ENCODE data around the gene GLIS1. TPM values are rescaled to one million over a fixed set of nuclear protein-coding genes. Genes with fewer than 3 reads are reported as not detected.

The GLIS1 gene
- total RNA-seq, 1 donor from 2014 or later = not detected

GRCh38 chr1:53568540-53568939 is 170.4 kb downstream of the GLIS1 start:
- ATAC-seq (ENCODE audit: low read depth) (no peak), DNase-seq (no peak)
- ChIA-PET POLR2A (no interaction called here), CTCF (no interaction called here)
- peaks cover 3% of the 10 kb centered on the region for H3K36me3 Mint-ChIP-seq (ENCODE audit: low read depth)
- no peak overlapping the region for H3K4me3 Mint-ChIP-seq
- H3K27me3 Mint-ChIP-seq = peaks cover 6% of the 10 kb centered on the region
- no peak overlapping the region for H3K27ac Mint-ChIP-seq
- no peak for TF ChIP-seq CTCF (IDR thresholded peaks at IDR 0.05)
- intact Hi-C loops (cut with micrococcal nuclease) = no loop called here
- H3K4me1 Mint-ChIP-seq = no peaks in the 10 kb centered on the region
- H3K9me3 Mint-ChIP-seq = peaks cover 13% of the 10 kb centered on the region

GRCh38 chr1:53567851-53568250 is 171.1 kb downstream of the GLIS1 start:
- Mint-ChIP-seq H3K9me3 (peaks cover 13% of the 10 kb centered on the region), H3K27me3 (peaks cover 8% of the 10 kb centered on the region), H3K36me3 (ENCODE audit: low read depth) (peaks cover 3% of the 10 kb centered on the region), H3K27ac (no peak overlapping the region), H3K4me1 (no peaks in the 10 kb centered on the region), H3K4me3 (no peak overlapping the region)
- intact Hi-C loops (cut with micrococcal nuclease) = no loop called here
- ChIA-PET CTCF (no interaction called here), POLR2A (no interaction called here)
- DNase-seq = no peak
- no peak for ATAC-seq (ENCODE audit: low read depth)
- no peak for TF ChIP-seq CTCF (IDR thresholded peaks at IDR 0.05)

GRCh38 chr1:53567450-53567849 is 171.5 kb downstream of the GLIS1 start:
- H3K27ac Mint-ChIP-seq = no peak overlapping the region
- H3K36me3 Mint-ChIP-seq (ENCODE audit: low read depth) = peaks cover 3% of the 10 kb centered on the region
- intact Hi-C loops (cut with micrococcal nuclease) = no loop called here
- no peaks in the 10 kb centered on the region for H3K4me1 Mint-ChIP-seq
- ATAC-seq (ENCODE audit: low read depth) (no peak), DNase-seq (no peak)
- H3K4me3 Mint-ChIP-seq = no peak overlapping the region
- POLR2A ChIA-PET = no interaction called here
- H3K9me3 Mint-ChIP-seq = peaks cover 13% of the 10 kb centered on the region
- CTCF ChIA-PET = no interaction called here
- peaks cover 9% of the 10 kb centered on the region for H3K27me3 Mint-ChIP-seq
- no peak for TF ChIP-seq CTCF (IDR thresholded peaks at IDR 0.05)

DNA sequence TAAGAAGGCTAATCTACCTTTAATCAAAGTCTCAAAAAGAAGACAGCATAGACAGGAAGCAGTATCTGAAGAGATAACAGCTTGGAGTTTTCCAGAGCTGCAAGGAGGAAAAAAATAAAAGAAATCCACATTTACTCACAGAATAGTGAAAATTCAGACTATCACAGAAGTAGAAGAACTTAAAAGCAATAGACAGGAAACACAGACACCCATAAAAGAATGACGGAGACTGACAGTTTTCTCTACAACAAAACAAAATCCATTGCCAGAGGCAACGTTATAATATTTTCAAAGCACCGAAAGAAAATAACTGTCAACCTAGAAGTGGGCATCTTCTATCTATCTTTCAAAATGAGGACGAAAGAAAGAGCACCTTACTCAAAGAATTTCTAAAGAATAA is 175.4 kb downstream of the GLIS1 start:
- Mint-ChIP-seq H3K27ac (no peak overlapping the region), H3K4me1 (no peaks in the 10 kb centered on the region), H3K27me3 (peaks cover 21% of the 10 kb centered on the region), H3K9me3 (peaks cover 11% of the 10 kb centered on the region), H3K4me3 (no peak overlapping the region), H3K36me3 (ENCODE audit: low read depth) (peaks cover 3% of the 10 kb centered on the region)
- POLR2A ChIA-PET = no interaction called here
- no peak for TF ChIP-seq CTCF (IDR thresholded peaks at IDR 0.05)
- intact Hi-C loops (cut with micrococcal nuclease) = no loop called here
- CTCF ChIA-PET = no interaction called here
- DNase-seq (no peak), ATAC-seq (ENCODE audit: low read depth) (no peak)

GRCh38 chr1:53562981-53563379 is 176.0 kb downstream of the GLIS1 start:
- Mint-ChIP-seq H3K36me3 (ENCODE audit: low read depth) (peaks cover 3% of the 10 kb centered on the region), H3K27ac (no peak overlapping the region), H3K4me3 (no peak overlapping the region), H3K9me3 (peaks cover 8% of the 10 kb centered on the region), H3K4me1 (no peaks in the 10 kb centered on the region), H3K27me3 (peaks cover 20% of the 10 kb centered on the region)
- CTCF ChIA-PET = no interaction called here
- POLR2A ChIA-PET = no interaction called here
- no peak for TF ChIP-seq CTCF (IDR thresholded peaks at IDR 0.05)
- DNase-seq (no peak), ATAC-seq (ENCODE audit: low read depth) (no peak)
- intact Hi-C loops (cut with micrococcal nuclease) = no loop called here
